ENCODE results near the gene INPP5A.
"Not testable (repeated sequence)": the region's sequence is repeated elsewhere in the genome, so short reads cannot be mapped to it uniquely, and the experiment has no call there.

- not testable (repeated sequence) for TF ChIP-seq CTCF (IDR thresholded peaks at IDR 0.05; ENCODE audit: insufficient read depth, low read length); POLR2AphosphoS5 (IDR thresholded peaks at IDR 0.05; ENCODE audit: low read depth); GABPA (IDR thresholded peaks at IDR 0.05; ENCODE audit: low read depth); SPI1 (IDR thresholded peaks at IDR 0.05; ENCODE audit: borderline replicate concordance, low read depth)
- TF ChIP-seq, protein P1, sequence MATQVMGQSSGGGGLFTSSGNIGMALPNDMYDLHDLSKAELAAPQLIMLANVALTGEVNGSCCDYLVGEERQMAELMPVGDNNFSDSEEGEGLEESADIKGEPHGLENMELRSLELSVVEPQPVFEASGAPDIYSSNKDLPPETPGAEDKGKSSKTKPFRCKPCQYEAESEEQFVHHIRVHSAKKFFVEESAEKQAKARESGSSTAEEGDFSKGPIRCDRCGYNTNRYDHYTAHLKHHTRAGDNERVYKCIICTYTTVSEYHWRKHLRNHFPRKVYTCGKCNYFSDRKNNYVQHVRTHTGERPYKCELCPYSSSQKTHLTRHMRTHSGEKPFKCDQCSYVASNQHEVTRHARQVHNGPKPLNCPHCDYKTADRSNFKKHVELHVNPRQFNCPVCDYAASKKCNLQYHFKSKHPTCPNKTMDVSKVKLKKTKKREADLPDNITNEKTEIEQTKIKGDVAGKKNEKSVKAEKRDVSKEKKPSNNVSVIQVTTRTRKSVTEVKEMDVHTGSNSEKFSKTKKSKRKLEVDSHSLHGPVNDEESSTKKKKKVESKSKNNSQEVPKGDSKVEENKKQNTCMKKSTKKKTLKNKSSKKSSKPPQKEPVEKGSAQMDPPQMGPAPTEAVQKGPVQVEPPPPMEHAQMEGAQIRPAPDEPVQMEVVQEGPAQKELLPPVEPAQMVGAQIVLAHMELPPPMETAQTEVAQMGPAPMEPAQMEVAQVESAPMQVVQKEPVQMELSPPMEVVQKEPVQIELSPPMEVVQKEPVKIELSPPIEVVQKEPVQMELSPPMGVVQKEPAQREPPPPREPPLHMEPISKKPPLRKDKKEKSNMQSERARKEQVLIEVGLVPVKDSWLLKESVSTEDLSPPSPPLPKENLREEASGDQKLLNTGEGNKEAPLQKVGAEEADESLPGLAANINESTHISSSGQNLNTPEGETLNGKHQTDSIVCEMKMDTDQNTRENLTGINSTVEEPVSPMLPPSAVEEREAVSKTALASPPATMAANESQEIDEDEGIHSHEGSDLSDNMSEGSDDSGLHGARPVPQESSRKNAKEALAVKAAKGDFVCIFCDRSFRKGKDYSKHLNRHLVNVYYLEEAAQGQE (IDR thresholded peaks at IDR 0.05; ENCODE audit: insufficient replicate concordance, low read depth), result not testable (repeated sequence)
Measured at GRCh38 chr10:132680741-132681140, 143.2 kb downstream of the INPP5A start.
